NCI-H345 treated with DMSO at 0.1 percent for 48 hours (cell line): ENCODE measurements around the gene LGALS8.
"Not testable (repeated sequence)": the region's sequence is repeated elsewhere in the genome, so short reads cannot be mapped to it uniquely, and the experiment has no call there.

Source experiments
- DNase-seq: peaks from one replicate; lab custom pipeline; 2025; ENCODE audit not compliant: unreplicated experiment; lab: John Stamatoyannopoulos, UW

Gene LGALS8

GRCh38 chr1:236523704-236524141, at the start of gene LGALS8:
TSS of gene LGALS8 (plus strand) at chr1:236523982. CDS start at chr1:236526071, 2,089 bp downstream.
- DNase-seq, result peak; percentile 14

- DNase-seq, result no peak
Measured at GRCh38 chr1:236476019-236476418, 47.8 kb upstream of the LGALS8 start.

GRCh38 chr1:236480758-236481436, 42.9 kb upstream of the LGALS8 start:
- DNase-seq, result peak; percentile 78

GRCh38 chr1:236484310-236484971, 39.3 kb upstream of the LGALS8 start:
- no peak for DNase-seq

GRCh38 chr1:236486356-236487002, 37.3 kb upstream of the LGALS8 start:
- DNase-seq, result no peak

- DNase-seq, result not testable (repeated sequence)
Measured at GRCh38 chr1:236489161-236489560, 34.6 kb upstream of the LGALS8 start.

GRCh38 chr1:236489710-236490377, 33.9 kb upstream of the LGALS8 start:
- DNase-seq, result peak; percentile 40

GRCh38 chr1:236491469-236492136, 32.2 kb upstream of the LGALS8 start:
- DNase-seq, result no peak

GRCh38 chr1:236492378-236492777, 31.4 kb upstream of the LGALS8 start:
- DNase-seq, result no peak

GRCh38 chr1:236494082-236494481, 29.7 kb upstream of the LGALS8 start:
- no peak for DNase-seq

GRCh38 chr1:236494586-236495466, 29.0 kb upstream of the LGALS8 start:
- no peak for DNase-seq

- no peak for DNase-seq
Measured at GRCh38 chr1:236495467-236496112, 28.2 kb upstream of the LGALS8 start.

GRCh38 chr1:236497908-236498307, 25.9 kb upstream of the LGALS8 start:
- DNase-seq, result no peak

- DNase-seq, result no peak
Measured at GRCh38 chr1:236501093-236501492, 22.7 kb upstream of the LGALS8 start.

GRCh38 chr1:236502579-236502971, 21.2 kb upstream of the LGALS8 start:
- DNase-seq, result no peak

- no peak for DNase-seq
Measured at GRCh38 chr1:236502972-236503639, 20.7 kb upstream of the LGALS8 start.

GRCh38 chr1:236504338-236504737, 19.4 kb upstream of the LGALS8 start:
- not testable (repeated sequence) for DNase-seq

GRCh38 chr1:236507022-236507700, 16.6 kb upstream of the LGALS8 start:
- DNase-seq, result no peak
